BLaER1 treated with 17β-estradiol and CSF1 and Interleukin-3, amounts not matched to agents 10 nM and 100 nM (cell line): ENCODE measurements around the gene ITPRIPL2.

Experiments used
- H3K27ac ChIP-seq, 11 experiments: shearing (Covaris generic); formaldehyde crosslinking; 2 replicates each; pipeline ENCODE4 v1.8.1; 2022
- H3K27me3 ChIP-seq, 11 experiments: shearing (Covaris generic); formaldehyde crosslinking; 2 replicates each; pipeline ENCODE4 v1.8.1; 2022
- H3K36me3 ChIP-seq, 11 experiments: shearing (Covaris generic); formaldehyde crosslinking; 2 replicates each; pipeline ENCODE4 v1.8.1; 2022
- H3K4me1 ChIP-seq, 10 experiments: shearing (Covaris generic); formaldehyde crosslinking; 2 replicates each; pipeline ENCODE4 v1.8.1; 2022
- H3K4me2 ChIP-seq, 11 experiments: shearing (Covaris generic); formaldehyde crosslinking; 2 replicates each; pipeline ENCODE4 v1.8.1; 2022
- H3K4me3 ChIP-seq, 10 experiments: shearing (Covaris generic); formaldehyde crosslinking; 2 replicates each; pipeline ENCODE4 v1.8.1; 2022
- H3K9ac ChIP-seq, 11 experiments: shearing (Covaris generic); formaldehyde crosslinking; 2 replicates each; pipeline ENCODE4 v1.8.1; 2022
- H3K9me3 ChIP-seq, 11 experiments: shearing (Covaris generic); formaldehyde crosslinking; replicated peaks in 1 of 11; 2 replicates each; pipeline ENCODE4 v1.8.1; 2022
- H4K20me1 ChIP-seq, 11 experiments: shearing (Covaris generic); formaldehyde crosslinking; 2 replicates each; pipeline ENCODE4 v1.8.1; 2022
- Cebpa-rat ChIP-seq, 11 experiments: shearing (Covaris generic); IDR thresholded peaks; 2 replicates each; pipeline ENCODE4 v1.8.1; 2022

The ITPRIPL2 gene

GRCh38 chr16:19130852-19131824 is 17.4 kb downstream of the ITPRIPL2 start:
- peaks cover 58 to 98% (median 78%) of the 10 kb centered on the region in 10 experiments for H3K4me1 ChIP-seq

GRCh38 chr16:19131825-19132218 is 18.1 kb downstream of the ITPRIPL2 start:
- H3K9ac ChIP-seq, result peak overlapping the region; percentile 14 to 76 (median 62); a peak in 20 of 22 replicates
- H3K4me2 ChIP-seq, result peak overlapping the region; percentile 68 to 91 (median 87)

More at GRCh38 chr16:19130852-19131824, 17.4 kb downstream of the ITPRIPL2 start:
- H3K9ac ChIP-seq, result peak overlapping the region; percentile 14 to 76 (median 62); a peak in 21 of 22 replicates
- no peak for TF ChIP-seq Cebpa-rat (IDR thresholded peaks at IDR 0.05)
- peak overlapping the region; percentile 57 to 88 (median 77) for H3K27ac ChIP-seq
- no peaks in the 10 kb centered on the region for H4K20me1 ChIP-seq
- H3K27me3 ChIP-seq, result no peaks in the 10 kb centered on the region
- H3K9me3 ChIP-seq, result peaks cover 5 to 10% (median 6%) of the 10 kb centered on the region in 11 experiments; a peak in 21 of 22 replicates
- H3K4me3 ChIP-seq, result peak overlapping the region in 7 of 10 experiments; percentile 3 to 53 (median 36); a peak in 11 of 20 replicates
- H3K4me2 ChIP-seq, result peak overlapping the region; percentile 68 to 91 (median 87)
- 0 out of 22 replicates have a peak, but pooled peaks cover 0 to 3% (median 0%) of the 10 kb centered on the region in 11 experiments for H3K36me3 ChIP-seq

GRCh38 chr16:19132255-19132654 is 18.5 kb downstream of the ITPRIPL2 start:
- Histone ChIP-seq H4K20me1 (no peaks in the 10 kb centered on the region), H3K9ac (peak overlapping the region in 8 of 11 experiments; percentile 56 to 76 (median 68); a peak in 11 of 22 replicates), H3K36me3 (no peaks in the 10 kb centered on the region), H3K9me3 (no peaks in the 10 kb centered on the region; a peak in 1 of 22 replicates), H3K27me3 (no peaks in the 10 kb centered on the region), H3K4me2 (peak overlapping the region; percentile 68 to 91 (median 87)), H3K4me3 (no peak overlapping the region), H3K4me1 (peaks cover 58 to 99% (median 83%) of the 10 kb centered on the region in 10 experiments), H3K27ac (peak overlapping the region in 10 of 11 experiments; percentile 62 to 88 (median 79); a peak in 20 of 22 replicates)
- no peak for TF ChIP-seq Cebpa-rat (IDR thresholded peaks at IDR 0.05)

More at GRCh38 chr16:19131825-19132218, 18.1 kb downstream of the ITPRIPL2 start:
- H3K36me3 ChIP-seq, result no peaks in the 10 kb centered on the region
- H3K27me3 ChIP-seq, result no peaks in the 10 kb centered on the region
- peak overlapping the region in 6 of 10 experiments; percentile 28 to 53 (median 37); a peak in 7 of 20 replicates for H3K4me3 ChIP-seq
- no peaks in the 10 kb centered on the region for H4K20me1 ChIP-seq
- H3K4me1 ChIP-seq, result peaks cover 58 to 99% (median 83%) of the 10 kb centered on the region in 10 experiments
- no peak for TF ChIP-seq Cebpa-rat (IDR thresholded peaks at IDR 0.05)
- H3K27ac ChIP-seq, result peak overlapping the region; percentile 57 to 88 (median 77)
- peaks cover 0 to 3% (median 0%) of the 10 kb centered on the region in 11 experiments; a peak in 4 of 22 replicates for H3K9me3 ChIP-seq

- Histone ChIP-seq H3K4me1 (peaks cover 51 to 99% (median 81%) of the 10 kb centered on the region in 10 experiments), H3K9me3 (no peaks in the 10 kb centered on the region; a peak in 1 of 22 replicates), H3K4me2 (peak overlapping the region in 10 of 11 experiments; percentile 85 to 91 (median 88); a peak in 18 of 22 replicates), H4K20me1 (no peaks in the 10 kb centered on the region), H3K36me3 (no peaks in the 10 kb centered on the region), H3K27me3 (no peaks in the 10 kb centered on the region), H3K9ac (peak overlapping the region in 2 of 11 experiments; percentile 41 to 71; a peak in 3 of 22 replicates), H3K27ac (peak overlapping the region in 10 of 11 experiments; percentile 62 to 88 (median 79); a peak in 19 of 22 replicates), H3K4me3 (no peak overlapping the region)
- no peak for TF ChIP-seq Cebpa-rat (IDR thresholded peaks at IDR 0.05)
Measured at GRCh38 chr16:19132898-19133297, 19.1 kb downstream of the ITPRIPL2 start.

- peak overlapping the region in 6 of 11 experiments; percentile 85 to 91 (median 87); a peak in 9 of 22 replicates for H3K4me2 ChIP-seq
- H3K4me1 ChIP-seq, result peaks cover 44 to 99% (median 78%) of the 10 kb centered on the region in 10 experiments
- H4K20me1 ChIP-seq, result no peaks in the 10 kb centered on the region
Measured at GRCh38 chr16:19133600-19133999, 19.8 kb downstream of the ITPRIPL2 start.

GRCh38 chr16:19135201-19135842 is 21.6 kb downstream of the ITPRIPL2 start:
- Histone ChIP-seq H3K4me1 (peaks cover 27 to 98% (median 66%) of the 10 kb centered on the region in 10 experiments), H3K27me3 (no peaks in the 10 kb centered on the region), H3K9ac (no peak overlapping the region; a peak in 1 of 22 replicates), H4K20me1 (no peaks in the 10 kb centered on the region), H3K27ac (peak overlapping the region in 2 of 11 experiments; percentile 8 to 53; a peak in 2 of 22 replicates), H3K4me3 (no peak overlapping the region), H3K4me2 (peak overlapping the region in 5 of 11 experiments; percentile 73 to 91 (median 86); a peak in 10 of 22 replicates), H3K36me3 (no peaks in the 10 kb centered on the region), H3K9me3 (no peaks in the 10 kb centered on the region; a peak in 1 of 22 replicates)
- TF ChIP-seq Cebpa-rat (IDR thresholded peaks at IDR 0.05), result no peak

More at GRCh38 chr16:19133600-19133999, 19.8 kb downstream of the ITPRIPL2 start:
- Histone ChIP-seq H3K9me3 (no peaks in the 10 kb centered on the region; a peak in 1 of 22 replicates), H3K36me3 (no peaks in the 10 kb centered on the region), H3K4me3 (no peak overlapping the region), H3K9ac (no peak overlapping the region), H3K27ac (peak overlapping the region in 4 of 11 experiments; percentile 62 to 86 (median 80); a peak in 6 of 22 replicates), H3K27me3 (no peaks in the 10 kb centered on the region)
- TF ChIP-seq Cebpa-rat (IDR thresholded peaks at IDR 0.05), result no peak

- H3K4me2 ChIP-seq, result peak overlapping the region in 10 of 11 experiments; percentile 2 to 91 (median 66); a peak in 15 of 22 replicates
- no peaks in the 10 kb centered on the region; a peak in 1 of 22 replicates for H3K9me3 ChIP-seq
- peaks cover 21 to 95% (median 59%) of the 10 kb centered on the region in 10 experiments for H3K4me1 ChIP-seq
- no peak overlapping the region for H3K4me3 ChIP-seq
- no peaks in the 10 kb centered on the region for H4K20me1 ChIP-seq
- H3K9ac ChIP-seq, result peak overlapping the region in 1 of 11 experiments; percentile 15; a peak in 1 of 22 replicates
- H3K27ac ChIP-seq, result peak overlapping the region in 6 of 11 experiments; percentile 18 to 60 (median 52); a peak in 8 of 22 replicates
- no peak for TF ChIP-seq Cebpa-rat (IDR thresholded peaks at IDR 0.05)
- H3K36me3 ChIP-seq, result no peaks in the 10 kb centered on the region
- no peaks in the 10 kb centered on the region for H3K27me3 ChIP-seq
Measured at GRCh38 chr16:19135896-19136438, 22.2 kb downstream of the ITPRIPL2 start.
